ENCODE measurements around the gene MEGF6.

Gene MEGF6

GRCh38 chr1:3640121-3640837 is 29.0 kb upstream of the MEGF6 start:
- Histone ChIP-seq H3K9me3 (ENCODE audit: low read length) (no peaks in the 10 kb centered on the region), H3K27me3 (ENCODE audit: insufficient read depth, low read length) (no peaks in the 10 kb centered on the region), H3K4me1 (ENCODE audit: insufficient read depth, low read length) (no peaks in the 10 kb centered on the region)

GRCh38 chr1:3639397-3639911 is 28.1 kb upstream of the MEGF6 start:
- H3K4me3 ChIP-seq (ENCODE audit: low read length), result no peak overlapping the region
- H3K27me3 ChIP-seq (ENCODE audit: insufficient read depth, low read length), result no peaks in the 10 kb centered on the region
- peaks cover 43% of the 10 kb centered on the region for H3K36me3 ChIP-seq (ENCODE audit: insufficient read depth, low read length)
- H3K4me1 ChIP-seq (ENCODE audit: insufficient read depth, low read length), result no peaks in the 10 kb centered on the region
- H2AFZ ChIP-seq (ENCODE audit: low read depth, low read length), result no peak overlapping the region
- H3K9me3 ChIP-seq (ENCODE audit: low read length), result no peaks in the 10 kb centered on the region

More at GRCh38 chr1:3640121-3640837, 29.0 kb upstream of the MEGF6 start:
- peaks cover 40% of the 10 kb centered on the region for H3K36me3 ChIP-seq (ENCODE audit: insufficient read depth, low read length)
- H3K4me3 ChIP-seq (ENCODE audit: low read length), result no peak overlapping the region
- H2AFZ ChIP-seq (ENCODE audit: low read depth, low read length), result no peak overlapping the region

- Histone ChIP-seq H3K36me3 (ENCODE audit: insufficient read depth, low read length) (peaks cover 49% of the 10 kb centered on the region), H3K4me1 (ENCODE audit: insufficient read depth, low read length) (no peaks in the 10 kb centered on the region), H3K27me3 (ENCODE audit: insufficient read depth, low read length) (no peaks in the 10 kb centered on the region), H3K9me3 (ENCODE audit: low read length) (no peaks in the 10 kb centered on the region), H2AFZ (ENCODE audit: low read depth, low read length) (no peak overlapping the region), H3K4me3 (ENCODE audit: low read length) (no peak overlapping the region)
These were observed 27.4 kb upstream of the MEGF6 start for GRCh38 chr1:3638676-3639075.

- Histone ChIP-seq H3K9me3 (ENCODE audit: low read length) (no peaks in the 10 kb centered on the region), H3K36me3 (ENCODE audit: insufficient read depth, low read length) (peaks cover 49% of the 10 kb centered on the region), H2AFZ (ENCODE audit: low read depth, low read length) (no peak overlapping the region), H3K27me3 (ENCODE audit: insufficient read depth, low read length) (no peaks in the 10 kb centered on the region), H3K4me3 (ENCODE audit: low read length) (no peak overlapping the region), H3K4me1 (ENCODE audit: insufficient read depth, low read length) (no peaks in the 10 kb centered on the region)
These were observed 26.7 kb upstream of the MEGF6 start for GRCh38 chr1:3638027-3638426.

GRCh38 chr1:3636531-3636930 is 25.2 kb upstream of the MEGF6 start:
- no peak overlapping the region for H2AFZ ChIP-seq (ENCODE audit: low read depth, low read length)
- H3K27me3 ChIP-seq (ENCODE audit: insufficient read depth, low read length), result no peaks in the 10 kb centered on the region
- no peaks in the 10 kb centered on the region for H3K9me3 ChIP-seq (ENCODE audit: low read length)
- H3K4me1 ChIP-seq (ENCODE audit: insufficient read depth, low read length), result peaks cover 2% of the 10 kb centered on the region
- H3K36me3 ChIP-seq (ENCODE audit: insufficient read depth, low read length), result peaks cover 48% of the 10 kb centered on the region
- no peak overlapping the region for H3K4me3 ChIP-seq (ENCODE audit: low read length)

GRCh38 chr1:3636080-3636479 is 24.8 kb upstream of the MEGF6 start:
- H3K9me3 ChIP-seq (ENCODE audit: low read length), result no peaks in the 10 kb centered on the region
- peaks cover 44% of the 10 kb centered on the region for H3K36me3 ChIP-seq (ENCODE audit: insufficient read depth, low read length)
- H3K4me1 ChIP-seq (ENCODE audit: insufficient read depth, low read length), result peaks cover 3% of the 10 kb centered on the region
- no peaks in the 10 kb centered on the region for H3K27me3 ChIP-seq (ENCODE audit: insufficient read depth, low read length)
- no peak overlapping the region for H2AFZ ChIP-seq (ENCODE audit: low read depth, low read length)
- no peak overlapping the region for H3K4me3 ChIP-seq (ENCODE audit: low read length)

- Histone ChIP-seq H3K9me3 (ENCODE audit: low read length) (no peaks in the 10 kb centered on the region), H3K27me3 (ENCODE audit: insufficient read depth, low read length) (no peaks in the 10 kb centered on the region), H3K4me1 (ENCODE audit: insufficient read depth, low read length) (peaks cover 3% of the 10 kb centered on the region), H2AFZ (ENCODE audit: low read depth, low read length) (no peak overlapping the region), H3K36me3 (ENCODE audit: insufficient read depth, low read length) (peaks cover 54% of the 10 kb centered on the region), H3K4me3 (ENCODE audit: low read length) (no peak overlapping the region)
These were observed 22.9 kb upstream of the MEGF6 start for GRCh38 chr1:3634059-3634800.

GRCh38 chr1:3633344-3634058 is 22.2 kb upstream of the MEGF6 start:
- Histone ChIP-seq H3K4me1 (ENCODE audit: insufficient read depth, low read length) (peaks cover 3% of the 10 kb centered on the region), H3K36me3 (ENCODE audit: insufficient read depth, low read length) (peaks cover 58% of the 10 kb centered on the region), H3K9me3 (ENCODE audit: low read length) (no peaks in the 10 kb centered on the region), H3K4me3 (ENCODE audit: low read length) (no peak overlapping the region), H2AFZ (ENCODE audit: low read depth, low read length) (no peak overlapping the region), H3K27me3 (ENCODE audit: insufficient read depth, low read length) (no peaks in the 10 kb centered on the region)

- H3K4me3 ChIP-seq (ENCODE audit: low read length), result no peak overlapping the region
- H3K4me1 ChIP-seq (ENCODE audit: insufficient read depth, low read length), result peaks cover 3% of the 10 kb centered on the region
- H2AFZ ChIP-seq (ENCODE audit: low read depth, low read length), result no peak overlapping the region
- no peaks in the 10 kb centered on the region for H3K9me3 ChIP-seq (ENCODE audit: low read length)
- peaks cover 58% of the 10 kb centered on the region for H3K36me3 ChIP-seq (ENCODE audit: insufficient read depth, low read length)
- H3K27me3 ChIP-seq (ENCODE audit: insufficient read depth, low read length), result no peaks in the 10 kb centered on the region
These were observed 21.5 kb upstream of the MEGF6 start for GRCh38 chr1:3632716-3633343.

GRCh38 chr1:3632298-3632697 is 21.0 kb upstream of the MEGF6 start:
- no peaks in the 10 kb centered on the region for H3K27me3 ChIP-seq (ENCODE audit: insufficient read depth, low read length)
- H3K36me3 ChIP-seq (ENCODE audit: insufficient read depth, low read length), result peaks cover 62% of the 10 kb centered on the region
- no peaks in the 10 kb centered on the region for H3K9me3 ChIP-seq (ENCODE audit: low read length)
- H2AFZ ChIP-seq (ENCODE audit: low read depth, low read length), result no peak overlapping the region
- no peak overlapping the region for H3K4me3 ChIP-seq (ENCODE audit: low read length)
- peaks cover 3% of the 10 kb centered on the region for H3K4me1 ChIP-seq (ENCODE audit: insufficient read depth, low read length)

GRCh38 chr1:3631320-3632260 is 20.3 kb upstream of the MEGF6 start:
- no peak overlapping the region for H3K4me3 ChIP-seq (ENCODE audit: low read length)
- H2AFZ ChIP-seq (ENCODE audit: low read depth, low read length), result no peak overlapping the region
- no peaks in the 10 kb centered on the region for H3K9me3 ChIP-seq (ENCODE audit: low read length)
- H3K36me3 ChIP-seq (ENCODE audit: insufficient read depth, low read length), result peaks cover 57% of the 10 kb centered on the region
- H3K27me3 ChIP-seq (ENCODE audit: insufficient read depth, low read length), result no peaks in the 10 kb centered on the region
- peaks cover 3% of the 10 kb centered on the region for H3K4me1 ChIP-seq (ENCODE audit: insufficient read depth, low read length)

GRCh38 chr1:3630914-3631313 is 19.6 kb upstream of the MEGF6 start:
- Histone ChIP-seq H3K9me3 (ENCODE audit: low read length) (no peaks in the 10 kb centered on the region), H3K36me3 (ENCODE audit: insufficient read depth, low read length) (peaks cover 50% of the 10 kb centered on the region), H3K4me1 (ENCODE audit: insufficient read depth, low read length) (peaks cover 6% of the 10 kb centered on the region), H3K4me3 (ENCODE audit: low read length) (no peak overlapping the region), H3K27me3 (ENCODE audit: insufficient read depth, low read length) (no peaks in the 10 kb centered on the region), H2AFZ (ENCODE audit: low read depth, low read length) (no peak overlapping the region)
